Choroid plexus epithelial cell (primary cell): ENCODE results near the gene GRIN3A.

Experiments
- DNase-seq: peaks from one replicate; pipeline ENCODE4 v3.0.0-alpha.2; 2010; ENCODE audit warnings: low read depth
- H3K4me3 ChIP-seq: 2 replicates; pipeline ENCODE4 v1.5.1; 2011; ENCODE audit warnings: low read depth, mild to moderate bottlenecking, control low read depth, low read length, moderate library complexity
- TF ChIP-seq, protein P1 (sequence below): conservative IDR thresholded peaks from 2 replicates; pipeline ENCODE4 v1.5.1; 2011; ENCODE audit warnings: low read depth, mild to moderate bottlenecking, control low read depth, inconsistent platforms, low read length, moderate library complexity

GRIN3A gene

GRCh38 chr9:101634741-101635409 lies 103.6 kb downstream of the GRIN3A start:
- no peak overlapping the region for H3K4me3 ChIP-seq
- DNase-seq = no peak
- TF ChIP-seq, protein P1, sequence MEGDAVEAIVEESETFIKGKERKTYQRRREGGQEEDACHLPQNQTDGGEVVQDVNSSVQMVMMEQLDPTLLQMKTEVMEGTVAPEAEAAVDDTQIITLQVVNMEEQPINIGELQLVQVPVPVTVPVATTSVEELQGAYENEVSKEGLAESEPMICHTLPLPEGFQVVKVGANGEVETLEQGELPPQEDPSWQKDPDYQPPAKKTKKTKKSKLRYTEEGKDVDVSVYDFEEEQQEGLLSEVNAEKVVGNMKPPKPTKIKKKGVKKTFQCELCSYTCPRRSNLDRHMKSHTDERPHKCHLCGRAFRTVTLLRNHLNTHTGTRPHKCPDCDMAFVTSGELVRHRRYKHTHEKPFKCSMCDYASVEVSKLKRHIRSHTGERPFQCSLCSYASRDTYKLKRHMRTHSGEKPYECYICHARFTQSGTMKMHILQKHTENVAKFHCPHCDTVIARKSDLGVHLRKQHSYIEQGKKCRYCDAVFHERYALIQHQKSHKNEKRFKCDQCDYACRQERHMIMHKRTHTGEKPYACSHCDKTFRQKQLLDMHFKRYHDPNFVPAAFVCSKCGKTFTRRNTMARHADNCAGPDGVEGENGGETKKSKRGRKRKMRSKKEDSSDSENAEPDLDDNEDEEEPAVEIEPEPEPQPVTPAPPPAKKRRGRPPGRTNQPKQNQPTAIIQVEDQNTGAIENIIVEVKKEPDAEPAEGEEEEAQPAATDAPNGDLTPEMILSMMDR = no peak

GRCh38 chr9:101632611-101633010 lies 105.8 kb downstream of the GRIN3A start:
- H3K4me3 ChIP-seq = no peak overlapping the region
- TF ChIP-seq, protein P1 = no peak
- DNase-seq = no peak

DNA sequence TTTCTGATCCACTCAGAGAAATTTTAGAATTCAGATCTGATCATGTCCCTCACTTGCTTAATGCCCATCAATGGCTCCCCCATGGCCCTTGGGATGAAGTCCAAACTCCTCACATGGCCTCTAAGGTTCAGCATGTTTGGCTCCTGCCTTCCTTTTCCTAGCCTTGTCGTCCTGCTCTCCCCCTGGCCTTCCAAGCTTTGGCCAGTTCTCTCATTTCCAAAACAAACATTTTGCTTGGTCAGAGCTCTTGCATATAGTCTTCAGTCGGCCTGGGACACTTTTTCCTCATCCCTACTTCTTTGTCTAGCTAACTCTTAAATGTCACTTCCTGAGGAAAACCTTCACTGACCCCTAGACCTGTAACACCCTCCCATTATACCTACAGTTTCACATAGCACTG lies 106.6 kb downstream of the GRIN3A start:
- H3K4me3 ChIP-seq = no peak overlapping the region
- DNase-seq = no peak
- TF ChIP-seq, protein P1 = no peak

GRCh38 chr9:101629636-101630035 lies 108.8 kb downstream of the GRIN3A start:
- TF ChIP-seq, protein P1 = no peak
- H3K4me3 ChIP-seq = no peak overlapping the region
- no peak for DNase-seq

- DNase-seq = peak; percentile 10
- TF ChIP-seq, protein P1 = no peak
- no peak overlapping the region for H3K4me3 ChIP-seq
These were observed 110.3 kb downstream of the GRIN3A start for GRCh38 chr9:101628173-101628572.

DNA sequence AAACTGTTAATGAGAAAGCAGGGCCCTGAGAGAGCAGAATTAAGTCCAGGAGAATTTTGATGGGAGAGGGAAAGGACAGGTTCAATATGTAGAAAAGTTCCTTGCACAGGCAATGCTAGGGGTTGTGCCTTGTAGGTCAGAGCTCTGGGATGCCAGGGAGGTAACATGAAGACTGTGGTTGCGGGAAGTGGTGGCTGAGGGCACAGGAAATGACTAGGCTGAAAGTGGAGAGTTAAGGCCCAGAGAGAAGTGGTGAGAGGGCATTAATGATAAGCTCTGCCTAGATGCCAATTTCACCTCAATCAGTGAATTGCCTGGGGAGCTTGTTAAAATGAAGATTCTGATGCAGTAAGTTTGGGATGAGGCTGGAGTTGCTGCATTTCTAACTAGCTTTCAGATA lies 112.2 kb downstream of the GRIN3A start:
- TF ChIP-seq, protein P1 = no peak
- no peak for DNase-seq
- H3K4me3 ChIP-seq = no peak overlapping the region

GRCh38 chr9:101625876-101626275 lies 112.6 kb downstream of the GRIN3A start:
- no peak for DNase-seq
- TF ChIP-seq, protein P1 = no peak
- H3K4me3 ChIP-seq = no peak overlapping the region
